ENCODE results near the gene PDF.

Gene PDF

GRCh38 chr16:69373019-69373418 lies 42.6 kb upstream of the PDF start:
- Histone ChIP-seq H3K9me3 (ENCODE audit: control insufficient read depth, low read length) (no peaks in the 10 kb centered on the region), H3K27ac (ENCODE audit: low read length, poor library complexity, severe bottlenecking) (no peak overlapping the region), H4K91ac (ENCODE audit: low read length) (no peak overlapping the region), H3K23ac (ENCODE audit: low read length in 2 of 2) (no peak overlapping the region), H3K14ac (ENCODE audit: low read length in 2 of 2) (no peak overlapping the region), H2BK15ac (ENCODE audit: low read depth, poor library complexity, severe bottlenecking) (no peak overlapping the region), H3K36me3 (ENCODE audit: control insufficient read depth in 1 of 2, insufficient read depth in 2 of 2, low read depth in 1 of 2, low read length in 2 of 2) (peaks cover 22 to 75% of the 10 kb centered on the region in 2 experiments), H3K4me3 (ENCODE audit: insufficient read depth in 1 of 2, low read depth in 1 of 2, low read length in 2 of 2) (no peak overlapping the region), H3K4me1 (ENCODE audit: control insufficient read depth, insufficient read depth, low read depth, low read length) (no peaks in the 10 kb centered on the region), H2BK5ac (ENCODE audit: low read depth, low read length, poor library complexity, severe bottlenecking) (no peak overlapping the region), H3K4ac (ENCODE audit: low read depth in 1 of 2, low read length in 2 of 2) (no peak overlapping the region), H2AK5ac (ENCODE audit: low read length, severe bottlenecking) (no peak overlapping the region), H3K79me1 (replicated peaks; ENCODE audit: low read length, poor library complexity, severe bottlenecking) (peaks cover 20% of the 10 kb centered on the region), H2AFZ (ENCODE audit: low read depth, low read length) (no peak overlapping the region), H4K8ac (ENCODE audit: low read length) (no peak overlapping the region), H3K9ac (ENCODE audit: low read length) (no peak overlapping the region), H2BK120ac (ENCODE audit: low read depth, low read length) (no peak overlapping the region), H2BK12ac (ENCODE audit: low read length in 2 of 2) (no peak overlapping the region), H3K18ac (ENCODE audit: low read depth in 1 of 2, low read length in 2 of 2) (no peak overlapping the region), H3K4me2 (ENCODE audit: low read length, poor library complexity, severe bottlenecking) (no peak overlapping the region), H3K27me3 (ENCODE audit: control insufficient read depth in 1 of 2, insufficient read depth in 1 of 2, low read length in 2 of 2) (no peaks in the 10 kb centered on the region)
- DNase-seq: no peak
- WGBS: no CpG with 5 or more reads among the region's 1 CpG

- no peak overlapping the region for H2BK15ac ChIP-seq (ENCODE audit: low read depth, poor library complexity, severe bottlenecking)
- no peak overlapping the region for H3K23ac ChIP-seq (ENCODE audit: low read length in 2 of 2)
- H4K8ac ChIP-seq (ENCODE audit: low read length): no peak overlapping the region
- no peak overlapping the region for H2BK5ac ChIP-seq (ENCODE audit: low read depth, low read length, poor library complexity, severe bottlenecking)
- no peaks in the 10 kb centered on the region for H3K27me3 ChIP-seq (ENCODE audit: control insufficient read depth in 1 of 2, insufficient read depth in 1 of 2, low read length in 2 of 2)
- no peak for DNase-seq
- H4K91ac ChIP-seq (ENCODE audit: low read length): no peak overlapping the region
- no peak overlapping the region for H3K27ac ChIP-seq (ENCODE audit: low read length, poor library complexity, severe bottlenecking)
- peaks cover 32 to 82% of the 10 kb centered on the region in 2 experiments for H3K36me3 ChIP-seq (ENCODE audit: control insufficient read depth in 1 of 2, insufficient read depth in 2 of 2, low read depth in 1 of 2, low read length in 2 of 2)
- no peaks in the 10 kb centered on the region for H3K4me1 ChIP-seq (ENCODE audit: control insufficient read depth, insufficient read depth, low read depth, low read length)
- H3K79me1 ChIP-seq (replicated peaks; ENCODE audit: low read length, poor library complexity, severe bottlenecking): peaks cover 19% of the 10 kb centered on the region
- no peak overlapping the region for H3K4me2 ChIP-seq (ENCODE audit: low read length, poor library complexity, severe bottlenecking)
- 100% methylated on average over 1 of the region's 2 CpGs for WGBS
- no peak overlapping the region for H3K14ac ChIP-seq (ENCODE audit: low read length in 2 of 2)
- no peak overlapping the region for H3K4me3 ChIP-seq (ENCODE audit: insufficient read depth in 1 of 2, low read depth in 1 of 2, low read length in 2 of 2)
- H3K18ac ChIP-seq (ENCODE audit: low read depth in 1 of 2, low read length in 2 of 2): no peak overlapping the region
- no peak overlapping the region for H2AFZ ChIP-seq (ENCODE audit: low read depth, low read length)
- no peak overlapping the region for H3K9ac ChIP-seq (ENCODE audit: low read length)
- H3K9me3 ChIP-seq (ENCODE audit: control insufficient read depth, low read length): no peaks in the 10 kb centered on the region
- H2AK5ac ChIP-seq (ENCODE audit: low read length, severe bottlenecking): no peak overlapping the region
- no peak overlapping the region for H3K4ac ChIP-seq (ENCODE audit: low read depth in 1 of 2, low read length in 2 of 2)
- no peak overlapping the region for H2BK120ac ChIP-seq (ENCODE audit: low read depth, low read length)
- H2BK12ac ChIP-seq (ENCODE audit: low read length in 2 of 2): no peak overlapping the region
Observed at GRCh38 chr16:69371564-69371963, 41.2 kb upstream of the PDF start.

GRCh38 chr16:69368866-69369265 lies 38.5 kb upstream of the PDF start:
- no peak overlapping the region for H2AFZ ChIP-seq (ENCODE audit: low read depth, low read length)
- WGBS: 87% methylated on average over 2 of the region's 4 CpGs
- DNase-seq: no peak
- peaks cover 26% of the 10 kb centered on the region for H3K79me1 ChIP-seq (replicated peaks; ENCODE audit: low read length, poor library complexity, severe bottlenecking)
- H3K4me2 ChIP-seq (ENCODE audit: low read length, poor library complexity, severe bottlenecking): no peak overlapping the region
- H3K36me3 ChIP-seq (ENCODE audit: control insufficient read depth in 1 of 2, insufficient read depth in 2 of 2, low read depth in 1 of 2, low read length in 2 of 2): peaks cover 52 to 88% of the 10 kb centered on the region in 2 experiments
- H3K9ac ChIP-seq (ENCODE audit: low read length): no peak overlapping the region
- H3K4me3 ChIP-seq (ENCODE audit: insufficient read depth in 1 of 2, low read depth in 1 of 2, low read length in 2 of 2): no peak overlapping the region
- no peaks in the 10 kb centered on the region for H3K27me3 ChIP-seq (ENCODE audit: control insufficient read depth in 1 of 2, insufficient read depth in 1 of 2, low read length in 2 of 2)
- no peak overlapping the region for H3K14ac ChIP-seq (ENCODE audit: low read length in 2 of 2)
- H2AK5ac ChIP-seq (ENCODE audit: low read length, severe bottlenecking): no peak overlapping the region
- H4K8ac ChIP-seq (ENCODE audit: low read length): no peak overlapping the region
- no peak overlapping the region for H2BK12ac ChIP-seq (ENCODE audit: low read length in 2 of 2)
- H2BK15ac ChIP-seq (ENCODE audit: low read depth, poor library complexity, severe bottlenecking): no peak overlapping the region
- H3K4ac ChIP-seq (ENCODE audit: low read depth in 1 of 2, low read length in 2 of 2): no peak overlapping the region
- H3K23ac ChIP-seq (ENCODE audit: low read length in 2 of 2): no peak overlapping the region
- H3K9me3 ChIP-seq (ENCODE audit: control insufficient read depth, low read length): no peaks in the 10 kb centered on the region
- no peak overlapping the region for H4K91ac ChIP-seq (ENCODE audit: low read length)
- no peak overlapping the region for H2BK5ac ChIP-seq (ENCODE audit: low read depth, low read length, poor library complexity, severe bottlenecking)
- H3K18ac ChIP-seq (ENCODE audit: low read depth in 1 of 2, low read length in 2 of 2): no peak overlapping the region
- H3K27ac ChIP-seq (ENCODE audit: low read length, poor library complexity, severe bottlenecking): no peak overlapping the region
- H2BK120ac ChIP-seq (ENCODE audit: low read depth, low read length): no peak overlapping the region
- no peaks in the 10 kb centered on the region for H3K4me1 ChIP-seq (ENCODE audit: control insufficient read depth, insufficient read depth, low read depth, low read length)

- Histone ChIP-seq H2AK5ac (ENCODE audit: low read length, severe bottlenecking) (no peak overlapping the region), H3K4me3 (ENCODE audit: insufficient read depth in 1 of 2, low read depth in 1 of 2, low read length in 2 of 2) (no peak overlapping the region), H3K18ac (ENCODE audit: low read depth in 1 of 2, low read length in 2 of 2) (no peak overlapping the region), H2AFZ (ENCODE audit: low read depth, low read length) (no peak overlapping the region), H3K9ac (ENCODE audit: low read length) (no peak overlapping the region), H3K14ac (ENCODE audit: low read length in 2 of 2) (no peak overlapping the region), H3K4me1 (ENCODE audit: control insufficient read depth, insufficient read depth, low read depth, low read length) (no peaks in the 10 kb centered on the region), H3K9me3 (ENCODE audit: control insufficient read depth, low read length) (no peaks in the 10 kb centered on the region), H2BK5ac (ENCODE audit: low read depth, low read length, poor library complexity, severe bottlenecking) (no peak overlapping the region), H3K4me2 (ENCODE audit: low read length, poor library complexity, severe bottlenecking) (no peak overlapping the region), H3K27me3 (ENCODE audit: control insufficient read depth in 1 of 2, insufficient read depth in 1 of 2, low read length in 2 of 2) (no peaks in the 10 kb centered on the region), H2BK12ac (ENCODE audit: low read length in 2 of 2) (no peak overlapping the region), H4K8ac (ENCODE audit: low read length) (no peak overlapping the region), H3K4ac (ENCODE audit: low read depth in 1 of 2, low read length in 2 of 2) (no peak overlapping the region), H4K91ac (ENCODE audit: low read length) (no peak overlapping the region), H3K79me1 (replicated peaks; ENCODE audit: low read length, poor library complexity, severe bottlenecking) (peaks cover 21% of the 10 kb centered on the region), H3K27ac (ENCODE audit: low read length, poor library complexity, severe bottlenecking) (no peak overlapping the region), H2BK15ac (ENCODE audit: low read depth, poor library complexity, severe bottlenecking) (no peak overlapping the region), H3K36me3 (ENCODE audit: control insufficient read depth in 1 of 2, insufficient read depth in 2 of 2, low read depth in 1 of 2, low read length in 2 of 2) (peaks cover 60 to 86% of the 10 kb centered on the region in 2 experiments), H3K23ac (ENCODE audit: low read length in 2 of 2) (no peak overlapping the region), H2BK120ac (ENCODE audit: low read depth, low read length) (no peak overlapping the region)
- 92% methylated on average over 7 of the region's 7 CpGs for WGBS
- DNase-seq: no peak
Observed at GRCh38 chr16:69367980-69368379, 37.6 kb upstream of the PDF start.
